Neuronal stem cell (in vitro differentiated cells): ENCODE results near the gene SRGAP2C.
"Not testable (repeated sequence)": the region's sequence is repeated elsewhere in the genome, so short reads cannot be mapped to it uniquely, and the experiment has no call there.

Experiments
- DNase-seq: peaks from one replicate; pipeline ENCODE4 v3.0.0-alpha.2; 2013; ENCODE audit warnings: low spot score
- H2AFZ ChIP-seq: one replicate; pipeline ENCODE4 v1.6.1; 2013; ENCODE audit warnings: mild to moderate bottlenecking, low read length, inconsistent platforms
- H2AK5ac ChIP-seq: 2 replicates; pipeline ENCODE4 v1.6.1; 2013; ENCODE audit warnings: low read depth, mild to moderate bottlenecking, inconsistent platforms, low read length, moderate library complexity, mixed read lengths
- H2BK120ac ChIP-seq: 2 replicates; pipeline ENCODE4 v1.6.1; 2013; ENCODE audit warnings: low read depth, mild to moderate bottlenecking, inconsistent platforms, low read length, moderate library complexity, mixed read lengths
- H2BK12ac ChIP-seq: one replicate; pipeline ENCODE4 v1.6.1; 2013; ENCODE audit warnings: low read length, inconsistent platforms
- H2BK15ac ChIP-seq: 2 replicates; pipeline ENCODE4 v1.6.1; 2013; ENCODE audit warnings: mild to moderate bottlenecking, low read length, inconsistent platforms, mixed read lengths
- H2BK5ac ChIP-seq: one replicate; pipeline ENCODE4 v1.6.1; 2013; ENCODE audit warnings: inconsistent platforms, mild to moderate bottlenecking, low read length, moderate library complexity
- H3K14ac ChIP-seq: one replicate; pipeline ENCODE4 v1.6.1; 2013; ENCODE audit warnings: low read length, inconsistent platforms
- H3K18ac ChIP-seq: 2 replicates; pipeline ENCODE4 v1.6.1; 2013; ENCODE audit warnings: low read length, inconsistent platforms
- H3K23ac ChIP-seq: 2 replicates; pipeline ENCODE4 v1.6.1; 2013; ENCODE audit warnings: low read depth, mild to moderate bottlenecking, mixed read lengths, low read length, inconsistent platforms; ENCODE audit not compliant: poor library complexity
- H3K27ac ChIP-seq: replicated peaks from 3 replicates; pipeline ENCODE4 v1.5.1; 2013; ENCODE audit warnings: low read length, inconsistent platforms
- H3K27me3 ChIP-seq, 3 experiments: 2 replicates each; pipeline ENCODE4 v1.6.1; 2013; ENCODE audit warnings: low read length in 3 of 3, mild to moderate bottlenecking in 2 of 3, inconsistent platforms in 1 of 3, low read depth in 1 of 3, mixed read lengths in 1 of 3, moderate library complexity in 1 of 3; ENCODE audit not compliant: control insufficient read depth in 3 of 3, insufficient read depth in 3 of 3
- H3K36me3 ChIP-seq, 2 donors: replicated peaks in 1 of 2; 2 replicates each; pipeline ENCODE4 v1.6.1; 2013; ENCODE audit warnings: low read length in 2 of 2; ENCODE audit not compliant: control insufficient read depth in 2 of 2, insufficient read depth in 2 of 2
- H3K4ac ChIP-seq: 2 replicates; pipeline ENCODE4 v1.6.1; 2013; ENCODE audit warnings: inconsistent platforms, mild to moderate bottlenecking, low read length, moderate library complexity
- H3K4me1 ChIP-seq, 2 donors: 1 replicate in 1 of 2; 2 replicates in 1 of 2; pipeline ENCODE4 v1.6.1; 2013; ENCODE audit warnings: low read length in 2 of 2, low read depth in 1 of 2; ENCODE audit not compliant: control insufficient read depth in 2 of 2, insufficient read depth in 1 of 2
- H3K4me2 ChIP-seq: one replicate; pipeline ENCODE4 v1.6.1; 2013; ENCODE audit warnings: mild to moderate bottlenecking, low read length, inconsistent platforms; ENCODE audit not compliant: insufficient read depth, poor library complexity, severe bottlenecking
- H3K4me3 ChIP-seq, 2 donors: 2 replicates each; pipeline ENCODE4 v1.5.1; 2013; ENCODE audit warnings: low read length in 2 of 2, mild to moderate bottlenecking in 2 of 2, inconsistent platforms in 1 of 2, moderate library complexity in 1 of 2
- H3K79me1 ChIP-seq: one replicate; pipeline ENCODE4 v1.6.1; 2013; ENCODE audit warnings: low read depth, mild to moderate bottlenecking, inconsistent platforms, low read length, moderate library complexity
- H3K9ac ChIP-seq: one replicate; pipeline ENCODE4 v1.6.1; 2013; ENCODE audit warnings: mild to moderate bottlenecking, low read depth, low read length, inconsistent platforms; ENCODE audit not compliant: poor library complexity
- H3K9me3 ChIP-seq, 2 donors: replicated peaks in 1 of 2; 2 replicates each; pipeline versions ENCODE3 to v1.6.1; 2013; ENCODE audit warnings: low read length in 2 of 2, mild to moderate bottlenecking in 2 of 2, inconsistent platforms in 1 of 2, low read depth in 1 of 2, mixed read lengths in 1 of 2, moderate library complexity in 1 of 2; ENCODE audit not compliant: control insufficient read depth in 2 of 2, insufficient read depth in 1 of 2
- H4K8ac ChIP-seq: one replicate; pipeline ENCODE4 v1.6.1; 2013; ENCODE audit warnings: low read depth, mild to moderate bottlenecking, inconsistent platforms, low read length, moderate library complexity
- H4K91ac ChIP-seq: one replicate; pipeline ENCODE4 v1.6.1; 2013; ENCODE audit warnings: low read length, low read depth, mild to moderate bottlenecking, inconsistent platforms; ENCODE audit not compliant: poor library complexity
- WGBS, 2 donors: extraction: QIAGEN DNeasy Blood & Tissue Kit; methylation state at CpG; one replicate each; pipeline ENCODE4 v1.1.7; 2013; ENCODE audit warnings: missing lambda C conversion rate in 2 of 2, mixed read lengths in 1 of 2; ENCODE audit not compliant: insufficient read length in 2 of 2, insufficient replicate concordance in 1 of 2; ENCODE audit errors: extremely low coverage in 2 of 2; 5-methylcytosine and 5-hydroxymethylcytosine counted together

The SRGAP2C gene

DNA sequence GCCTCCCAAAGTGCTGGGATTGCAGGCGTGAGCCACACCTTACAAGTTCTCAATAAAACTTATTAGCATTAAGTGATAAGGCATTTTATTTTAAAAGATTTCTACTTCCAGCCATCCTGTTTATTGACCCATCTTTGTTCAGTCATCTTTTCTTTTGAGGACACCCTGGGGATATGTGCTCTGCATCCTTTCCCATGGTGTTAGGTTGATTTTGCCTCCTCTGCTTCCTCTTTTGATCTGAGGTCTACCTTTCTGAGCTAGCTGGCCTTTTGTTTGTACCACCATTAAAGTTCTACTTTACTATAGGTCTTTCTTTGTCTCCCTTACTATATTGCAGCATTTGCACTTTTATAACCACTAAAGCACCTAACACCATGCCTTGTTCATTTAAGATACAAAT, 136.9 kb downstream of the SRGAP2C start:
- H2AFZ ChIP-seq, DNase-seq, H2BK120ac ChIP-seq, H3K14ac ChIP-seq, H3K27ac ChIP-seq, H3K18ac ChIP-seq, H4K8ac ChIP-seq, H3K27me3 ChIP-seq, H3K4ac ChIP-seq, H3K9me3 ChIP-seq, H3K9ac ChIP-seq, H3K23ac ChIP-seq, H3K4me3 ChIP-seq, H3K36me3 ChIP-seq, H3K79me1 ChIP-seq, H3K4me1 ChIP-seq, H3K4me2 ChIP-seq, H4K91ac ChIP-seq, H2BK5ac ChIP-seq, H2AK5ac ChIP-seq, H2BK12ac ChIP-seq, H2BK15ac ChIP-seq: not testable (repeated sequence)
- WGBS, 2 donors, result no CpG with 5 or more reads among the region's 1 CpG

DNA sequence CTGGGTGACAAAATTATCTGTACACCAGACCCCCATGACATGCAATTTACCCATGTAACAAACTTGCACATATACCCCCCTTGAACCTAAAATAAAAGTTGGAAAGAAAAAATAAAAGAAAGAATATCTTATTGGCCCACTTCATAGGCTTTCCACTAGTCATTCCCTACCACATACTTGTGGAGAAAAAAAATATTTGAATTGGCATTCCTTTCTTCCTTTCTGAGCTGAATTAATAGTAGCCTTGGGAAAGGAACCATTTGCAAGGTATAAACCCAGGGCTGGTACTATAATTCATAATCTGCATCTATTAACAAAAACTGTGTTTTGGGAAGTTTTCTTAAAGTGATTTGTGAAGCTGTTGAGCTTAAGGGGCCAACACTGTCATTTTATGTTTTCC, 140.0 kb downstream of the SRGAP2C start:
- not testable (repeated sequence) for H3K4ac ChIP-seq, H3K27ac ChIP-seq, H4K8ac ChIP-seq, H3K36me3 ChIP-seq, H2BK5ac ChIP-seq, H3K79me1 ChIP-seq, H2AFZ ChIP-seq, H3K23ac ChIP-seq, H3K9ac ChIP-seq, H3K18ac ChIP-seq, H3K14ac ChIP-seq, H2BK15ac ChIP-seq, H3K4me1 ChIP-seq, H3K4me3 ChIP-seq, H3K27me3 ChIP-seq, H2AK5ac ChIP-seq, H4K91ac ChIP-seq, H2BK12ac ChIP-seq, H2BK120ac ChIP-seq, H3K4me2 ChIP-seq, DNase-seq, H3K9me3 ChIP-seq

- not testable (repeated sequence) for H2BK12ac ChIP-seq, DNase-seq
Measured at GRCh38 chr1:121332141-121332540, 147.4 kb downstream of the SRGAP2C start.

GRCh38 chr1:121332599-121333562, 148.1 kb downstream of the SRGAP2C start:
- not testable (repeated sequence) for H4K8ac ChIP-seq, H2BK12ac ChIP-seq, H2BK15ac ChIP-seq, H3K79me1 ChIP-seq, H3K18ac ChIP-seq, H4K91ac ChIP-seq, H3K4ac ChIP-seq, H2BK5ac ChIP-seq, H3K23ac ChIP-seq, H3K14ac ChIP-seq, H3K27ac ChIP-seq, H3K36me3 ChIP-seq, H2BK120ac ChIP-seq, H3K9me3 ChIP-seq, H3K27me3 ChIP-seq, H3K4me1 ChIP-seq, H2AK5ac ChIP-seq, DNase-seq, H3K9ac ChIP-seq, H3K4me3 ChIP-seq, H2AFZ ChIP-seq, H3K4me2 ChIP-seq
- WGBS, 2 donors, result no CpG with 5 or more reads among the region's 8 CpGs

More at GRCh38 chr1:121332141-121332540, 147.4 kb downstream of the SRGAP2C start:
- H3K4ac ChIP-seq, H3K79me1 ChIP-seq, H3K14ac ChIP-seq, H3K27me3 ChIP-seq, H3K9me3 ChIP-seq, H3K36me3 ChIP-seq, H3K4me2 ChIP-seq, H3K18ac ChIP-seq, H4K8ac ChIP-seq, H3K4me1 ChIP-seq, H3K9ac ChIP-seq, H3K4me3 ChIP-seq, H2AK5ac ChIP-seq, H2BK5ac ChIP-seq, H3K27ac ChIP-seq, H4K91ac ChIP-seq, H3K23ac ChIP-seq, H2BK15ac ChIP-seq, H2AFZ ChIP-seq, H2BK120ac ChIP-seq: not testable (repeated sequence)
